ENCODE measurements around the gene IGSF3.
"Not testable (repeated sequence)": the region's sequence is repeated elsewhere in the genome, so short reads cannot be mapped to it uniquely, and the experiment has no call there.

Gene IGSF3

DNA sequence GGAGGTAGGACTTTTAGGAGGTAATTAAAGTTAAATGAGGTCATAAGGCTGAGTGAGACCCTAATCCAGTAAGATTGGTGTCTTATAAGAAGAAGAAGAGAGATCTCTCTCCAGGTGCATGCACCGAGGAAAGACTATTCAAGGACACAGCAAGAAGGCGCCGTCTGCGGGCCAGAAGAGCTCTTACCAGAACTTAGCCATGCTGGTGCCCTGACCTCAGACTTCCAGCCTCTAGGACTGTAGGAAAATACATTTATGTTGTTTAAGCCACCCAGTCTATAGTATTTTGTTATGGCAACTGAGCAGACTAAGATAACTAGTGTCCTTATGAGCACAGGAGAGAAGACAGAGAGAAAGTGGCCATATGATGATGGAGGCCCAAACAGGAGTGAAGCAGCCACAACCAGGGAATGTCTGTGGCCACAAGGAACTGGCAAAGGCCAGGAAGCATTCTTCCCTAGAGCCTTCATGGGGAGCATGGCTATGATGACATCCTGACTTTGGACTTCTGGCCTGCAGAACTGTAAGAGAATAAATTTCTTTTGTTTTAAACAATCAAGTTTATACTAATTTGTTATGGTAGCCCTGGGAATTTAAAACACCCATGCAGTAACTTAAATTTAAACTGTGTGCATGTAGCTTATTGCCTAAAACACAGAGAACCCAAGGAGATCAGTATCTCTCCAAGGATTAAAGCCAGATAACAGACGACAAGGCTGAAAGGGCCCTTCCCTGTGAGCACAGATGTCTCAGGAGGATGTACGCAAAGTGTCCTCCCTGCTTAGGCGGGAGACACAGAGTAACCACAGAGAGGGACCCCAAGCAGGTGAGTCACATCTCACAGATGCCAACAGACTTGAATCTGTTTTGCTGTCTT lies 86.8 kb downstream of the IGSF3 start:
- in situ Hi-C loops (cut with MboI; ENCODE audit: low sequenced_read_pairs): loop anchor here (10.0 kb wide), 1 partner anchor 94 kb away; no protein-coding TSS in a partner anchor

- in situ Hi-C loops (cut with MboI; ENCODE audit: low sequenced_read_pairs): no loop called here
Observed at GRCh38 chr1:116579259-116579875, 88.2 kb downstream of the IGSF3 start.

DNA sequence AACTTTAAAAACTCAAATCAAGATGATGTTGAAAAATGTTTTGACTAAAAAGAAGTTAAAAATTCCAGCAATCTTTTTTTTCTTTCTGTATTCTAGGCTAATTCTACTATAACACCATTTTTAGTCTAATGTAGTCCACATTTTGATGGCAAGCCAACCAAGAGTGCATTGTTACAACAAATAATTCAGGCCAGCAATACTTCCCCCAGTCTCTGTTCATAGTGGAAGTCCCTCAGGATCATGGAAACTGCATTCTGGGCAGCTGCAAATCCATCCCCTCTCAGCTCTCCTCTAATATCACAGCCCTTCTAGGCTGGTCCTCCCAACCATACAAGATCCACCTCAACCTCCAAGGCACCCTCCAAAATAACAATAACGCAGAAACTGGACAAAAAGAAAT lies 89.0 kb downstream of the IGSF3 start:
- in situ Hi-C loops (cut with MboI; ENCODE audit: low sequenced_read_pairs): no loop called here

DNA sequence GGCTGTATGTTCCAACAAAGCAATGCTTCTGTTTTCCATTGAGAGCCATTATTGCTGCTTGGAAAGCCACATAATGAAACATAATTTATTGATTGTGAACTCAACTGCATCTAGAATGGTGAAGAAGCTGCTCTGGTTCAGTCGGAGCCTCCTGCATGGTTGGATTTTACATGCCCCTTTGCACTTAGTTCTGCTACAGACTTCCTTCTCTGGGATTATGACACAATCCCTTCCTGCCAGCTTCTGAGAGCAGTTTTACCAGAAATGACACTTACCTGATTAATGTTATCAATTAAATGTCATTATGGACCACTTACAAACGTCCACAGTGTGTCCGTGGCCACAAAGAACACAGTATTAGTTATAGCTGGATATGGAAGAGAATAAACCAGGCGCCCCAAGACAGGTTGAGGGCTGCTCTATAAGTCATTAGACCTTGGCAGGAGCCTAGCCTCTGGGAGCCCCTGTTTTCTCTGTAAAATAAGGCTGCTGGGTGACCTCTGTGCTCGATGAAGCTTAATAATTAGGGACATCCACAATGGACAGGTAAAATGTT lies 89.7 kb downstream of the IGSF3 start:
- in situ Hi-C loops (cut with MboI; ENCODE audit: low sequenced_read_pairs): no loop called here

DNA sequence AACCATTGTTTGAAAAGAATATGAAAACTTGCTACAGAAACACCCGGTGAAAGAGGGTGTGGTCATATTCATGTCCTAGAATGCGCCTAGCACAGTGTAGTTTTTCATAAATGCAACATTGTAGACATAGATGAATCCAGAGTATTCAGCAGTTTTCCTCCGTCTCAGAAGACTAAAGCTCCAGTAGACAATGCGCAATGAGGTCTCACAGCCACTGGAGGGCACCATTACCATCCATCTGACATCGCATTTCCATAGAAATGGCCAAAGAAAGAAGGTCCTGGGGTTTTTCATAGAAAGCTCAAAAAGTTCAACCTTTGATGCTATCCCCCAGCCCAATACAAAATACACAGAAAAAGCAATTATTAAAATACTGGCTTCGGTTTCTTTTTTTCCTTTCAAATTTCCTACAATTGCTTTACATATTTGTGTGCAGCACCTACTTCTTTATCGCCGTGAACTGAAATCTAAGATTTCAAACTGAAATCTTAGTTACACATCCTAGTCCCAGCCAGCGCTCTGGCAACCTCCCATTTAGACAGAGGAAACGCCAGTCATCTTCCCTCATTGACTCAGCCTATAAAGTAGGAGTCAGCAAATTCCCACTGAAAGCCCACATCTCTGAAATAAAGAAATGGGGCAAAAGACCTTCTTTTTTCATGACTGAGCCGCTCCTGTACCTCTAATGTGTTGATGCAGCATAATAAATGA lies 92.8 kb downstream of the IGSF3 start:
- in situ Hi-C loops (cut with MboI; ENCODE audit: low sequenced_read_pairs): no loop called here

DNA sequence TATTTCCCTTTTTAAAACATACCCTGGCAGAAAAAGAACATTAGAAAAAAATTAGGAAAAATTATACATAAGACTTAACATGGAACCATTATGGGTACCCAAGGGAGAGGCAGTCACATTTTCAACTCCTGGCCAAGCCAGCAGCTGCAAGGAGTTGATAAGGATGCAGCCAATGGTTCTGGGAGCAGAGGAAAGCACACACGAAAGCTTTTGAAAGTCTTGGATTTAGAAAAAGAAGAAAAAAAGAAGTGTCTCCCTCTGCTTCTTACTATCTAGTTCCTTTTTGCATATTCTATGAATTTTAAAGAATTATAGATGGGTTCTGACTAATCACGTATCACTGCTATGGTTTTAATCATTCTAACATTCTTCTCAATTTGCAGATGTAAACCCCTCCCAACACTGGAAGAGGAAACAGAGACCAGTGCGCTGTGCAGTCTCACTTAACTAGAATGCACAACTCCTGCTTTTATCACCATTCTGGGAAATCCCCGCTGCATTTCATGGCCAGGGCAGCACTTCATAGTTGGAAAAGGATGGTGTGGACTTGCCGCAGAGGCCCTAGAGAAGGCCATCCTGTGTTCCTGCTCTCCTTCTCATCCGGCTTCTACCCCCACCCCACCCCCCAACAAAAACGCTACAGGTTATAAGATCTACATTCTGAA lies 94.0 kb downstream of the IGSF3 start:
- in situ Hi-C loops (cut with MboI; ENCODE audit: low sequenced_read_pairs): no loop called here

- in situ Hi-C loops (cut with MboI; ENCODE audit: low sequenced_read_pairs): no loop called here
Observed at GRCh38 chr1:116572771-116573430, 94.6 kb downstream of the IGSF3 start.

GRCh38 chr1:116572099-116572498 lies 95.4 kb downstream of the IGSF3 start:
- in situ Hi-C loops (cut with MboI; ENCODE audit: low sequenced_read_pairs): no loop called here

GRCh38 chr1:116571215-116571919 lies 96.2 kb downstream of the IGSF3 start:
- in situ Hi-C loops (cut with MboI; ENCODE audit: low sequenced_read_pairs): no loop called here

- in situ Hi-C loops (cut with MboI; ENCODE audit: low sequenced_read_pairs): no loop called here
Observed at GRCh38 chr1:116570358-116571214, 96.9 kb downstream of the IGSF3 start, which contains the start of gene CD58. CD58 (minus strand) TSS chr1:116571026; CDS start chr1:116570972, 54 bp downstream.

- in situ Hi-C loops (cut with MboI; ENCODE audit: low sequenced_read_pairs): no loop called here
Observed at GRCh38 chr1:116569776-116570357, 97.7 kb downstream of the IGSF3 start.

- in situ Hi-C loops (cut with MboI; ENCODE audit: low sequenced_read_pairs): no loop called here
Observed at GRCh38 chr1:116569381-116569670, 98.2 kb downstream of the IGSF3 start.

DNA sequence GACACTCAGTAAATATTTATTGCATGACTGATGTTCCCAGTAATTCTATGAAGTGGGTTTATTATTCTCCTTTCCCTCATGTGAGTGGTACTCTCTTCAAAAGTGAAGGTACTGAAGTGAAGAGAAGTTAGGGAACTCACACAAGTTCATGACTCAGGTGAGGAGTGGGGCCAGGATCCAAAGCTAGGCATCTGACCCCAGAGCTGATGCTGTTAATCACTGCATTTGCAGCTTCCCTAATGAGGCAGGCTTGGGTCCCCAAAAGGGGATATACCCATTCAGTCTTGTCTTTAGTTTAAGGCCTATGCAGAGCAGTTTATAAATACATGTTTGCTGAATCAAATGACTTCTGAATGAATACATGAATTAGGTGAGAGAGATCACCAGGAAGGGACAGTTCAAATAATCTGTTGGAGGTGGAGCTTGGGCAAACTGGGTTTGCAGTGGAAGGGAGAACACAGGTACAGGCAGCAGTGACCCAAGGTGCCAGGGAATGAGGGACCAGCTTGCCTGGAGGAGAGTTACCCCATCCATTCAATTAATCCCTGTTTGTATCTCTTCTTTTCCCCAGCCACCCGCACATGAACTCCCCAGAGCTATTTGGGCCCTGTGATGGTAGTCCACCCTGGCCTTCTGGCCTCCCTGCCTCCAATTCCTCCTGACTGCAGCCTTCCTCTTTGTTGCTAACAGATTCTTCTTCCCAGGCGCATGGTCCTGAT lies 98.7 kb downstream of the IGSF3 start:
- in situ Hi-C loops (cut with MboI; ENCODE audit: low sequenced_read_pairs): no loop called here

GRCh38 chr1:116567790-116568661 lies 99.5 kb downstream of the IGSF3 start:
- in situ Hi-C loops (cut with MboI; ENCODE audit: low sequenced_read_pairs): no loop called here

DNA sequence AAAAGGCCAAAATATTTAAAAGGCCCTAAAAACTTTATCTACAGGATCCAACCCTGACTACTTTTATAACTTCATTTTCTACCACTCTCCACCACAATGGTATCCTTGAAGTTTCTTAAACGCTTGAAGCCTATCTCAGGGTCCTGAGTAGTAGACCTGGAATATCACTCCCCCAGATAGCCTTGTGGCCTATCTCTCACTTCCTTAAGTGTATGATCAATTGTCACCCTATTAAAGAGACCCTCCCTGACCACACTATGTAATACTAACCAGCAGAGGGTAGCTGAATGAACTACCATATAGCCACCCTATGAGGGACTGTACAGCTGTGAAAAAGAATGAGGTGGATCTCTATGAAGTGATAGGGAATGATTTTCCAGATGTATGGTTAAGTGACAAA lies 102.3 kb downstream of the IGSF3 start:
- in situ Hi-C loops (cut with MboI; ENCODE audit: low sequenced_read_pairs): no loop called here

DNA sequence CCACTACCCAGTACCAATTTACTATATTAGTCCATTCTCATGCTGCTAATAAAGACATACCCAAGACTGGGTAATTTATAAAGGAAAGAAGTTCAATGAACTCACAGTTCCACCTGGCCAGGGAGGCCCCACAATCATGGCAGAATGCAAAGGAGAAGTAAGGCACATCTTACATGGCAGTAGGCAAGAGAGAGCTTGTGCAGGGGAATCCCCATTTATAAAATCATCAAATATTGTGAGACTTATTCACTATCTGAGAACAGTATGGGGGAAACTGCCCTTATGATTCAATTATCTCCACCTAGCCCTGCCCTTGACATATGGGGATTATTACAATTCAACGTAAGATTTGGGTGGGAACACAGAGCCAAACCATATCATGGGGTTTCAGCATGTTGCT lies 103.1 kb downstream of the IGSF3 start:
- in situ Hi-C loops (cut with MboI; ENCODE audit: low sequenced_read_pairs): no loop called here

DNA sequence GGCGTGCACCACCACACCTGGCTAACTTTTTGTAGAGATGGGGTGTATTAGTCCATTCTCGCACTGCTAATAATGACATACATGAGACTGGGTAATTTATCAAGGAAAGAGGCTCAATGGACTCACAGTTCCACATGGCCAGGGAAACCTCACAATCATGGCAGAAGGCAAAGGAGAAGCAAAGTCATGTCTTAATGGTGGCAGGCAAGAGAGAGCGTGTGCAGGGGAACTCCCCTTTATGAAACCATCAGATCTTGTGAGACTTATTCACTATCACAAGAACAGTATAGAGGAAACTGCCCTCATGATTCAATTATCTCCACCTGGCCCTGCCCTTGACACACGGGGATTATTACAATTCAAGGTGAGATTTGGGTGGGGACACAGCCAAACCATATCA lies 105.1 kb downstream of the IGSF3 start:
- in situ Hi-C loops (cut with MboI; ENCODE audit: low sequenced_read_pairs): not testable (repeated sequence)

All from HL-60/S4 (cell line).